Activated CD4-positive, alpha-beta T cell treated with anti-CD3 and anti-CD28 coated beads, Interleukin-2, amount 50 U/mL, for 1 hour (primary cell): ENCODE data around the gene ZFAND3.

Source experiments
- DNase-seq: peaks from one replicate; pipeline ENCODE4 v3.0.0-alpha.2; 2020

ZFAND3 gene

GRCh38 chr6:38056361-38056760 lies 236.8 kb downstream of the ZFAND3 start:
- DNase-seq, result no peak

DNA sequence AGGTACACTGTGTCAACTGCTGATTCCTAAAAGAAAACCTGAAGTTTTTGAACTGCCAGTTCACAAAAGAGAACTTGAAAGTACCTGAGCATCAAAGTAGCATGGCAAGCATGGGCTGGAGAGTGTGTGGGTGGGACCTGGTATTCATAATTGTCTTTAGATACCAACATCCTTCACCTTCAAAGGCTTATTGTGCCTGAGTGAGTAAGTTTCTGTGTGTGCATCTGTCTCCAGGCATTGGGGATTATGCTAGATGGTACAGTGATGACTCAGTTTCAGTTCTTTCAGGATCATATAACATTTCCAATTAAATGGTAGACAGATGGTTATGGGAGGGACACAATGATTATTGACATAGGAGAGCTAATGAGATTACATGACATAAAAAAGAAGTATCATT lies 238.5 kb downstream of the ZFAND3 start:
- DNase-seq, result no peak

DNA sequence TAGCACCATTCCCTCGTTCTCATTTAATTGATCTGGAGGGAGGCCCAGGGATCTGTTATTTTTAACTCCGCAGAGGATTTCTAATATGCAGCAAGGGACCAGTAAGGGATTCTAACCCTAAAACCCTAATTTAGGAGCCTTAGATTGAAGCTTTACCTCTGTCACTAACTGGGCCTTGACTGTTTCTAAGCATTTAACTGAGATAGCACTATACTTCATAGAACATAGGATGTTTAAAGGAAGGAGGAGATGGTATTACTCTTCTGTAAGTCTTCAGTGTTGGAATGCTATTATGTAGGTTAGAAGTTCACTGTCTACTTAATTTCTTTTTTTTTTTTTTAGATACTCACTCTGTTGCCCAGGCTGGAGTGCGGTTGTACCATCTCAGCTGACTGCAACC lies 242.5 kb downstream of the ZFAND3 start:
- DNase-seq, result no peak

DNA sequence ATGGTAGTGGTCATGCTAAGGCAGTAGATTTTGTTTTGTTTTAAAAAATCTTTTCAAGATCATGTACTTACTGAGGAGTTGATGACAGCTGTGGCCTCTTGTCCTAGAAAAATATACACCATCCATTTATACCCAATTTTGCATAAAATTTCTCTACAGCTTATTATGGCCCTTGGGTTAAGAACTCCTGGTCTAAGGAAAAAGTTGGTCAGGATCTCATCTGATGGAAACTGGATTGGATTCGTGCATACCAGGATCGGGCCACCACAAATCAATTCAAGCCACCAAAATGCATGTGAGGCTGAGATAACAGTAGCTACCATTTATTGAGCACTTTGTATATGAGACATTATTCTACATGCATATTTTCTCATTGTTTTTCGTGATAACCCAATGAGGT lies 244.4 kb downstream of the ZFAND3 start:
- DNase-seq, result no peak

DNA sequence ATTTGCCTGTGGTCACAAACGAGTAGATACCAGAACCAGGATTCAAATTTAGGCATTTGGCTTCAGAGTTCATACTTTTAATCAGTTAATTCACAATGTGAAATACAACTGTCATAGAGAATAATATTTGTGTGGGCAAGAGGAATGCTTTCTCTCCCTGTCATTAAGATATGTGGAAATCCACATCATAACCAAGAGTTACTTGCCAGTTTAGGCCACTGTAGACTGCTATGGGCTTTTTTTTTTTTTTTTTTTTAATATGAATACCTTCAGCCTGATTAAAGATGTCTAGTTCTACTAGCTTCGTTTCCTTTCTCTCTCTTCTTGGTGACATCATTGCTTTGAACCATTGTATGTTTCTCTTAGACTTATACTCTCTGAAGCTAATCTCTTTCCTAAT lies 244.9 kb downstream of the ZFAND3 start:
- no peak for DNase-seq

DNA sequence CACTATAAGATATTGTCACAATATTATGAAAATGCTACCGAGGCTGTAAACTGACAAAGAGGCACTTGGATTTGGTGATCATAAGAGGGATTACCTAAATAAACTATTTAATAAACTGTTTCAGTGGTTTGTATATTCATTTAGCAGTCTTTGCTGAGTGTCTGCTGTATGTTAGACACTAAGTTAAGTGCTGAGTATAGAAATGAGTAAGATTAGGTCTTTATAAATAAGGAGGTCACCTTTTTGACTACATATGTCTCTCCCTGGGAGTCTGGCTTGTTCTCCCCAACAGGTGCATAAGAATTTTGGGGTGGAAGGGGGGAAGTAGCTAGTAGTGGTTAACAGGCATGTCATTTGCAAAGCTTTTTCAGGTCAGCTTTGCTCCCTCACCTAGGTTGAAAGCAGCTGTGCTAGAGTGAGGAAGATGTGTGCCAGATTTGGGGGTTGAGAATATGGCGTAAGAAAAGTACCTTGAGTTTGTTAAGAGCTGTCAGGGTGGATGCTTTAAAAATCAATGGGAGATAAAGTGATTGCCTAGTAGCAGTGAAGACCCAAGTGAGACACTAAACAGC lies 246.3 kb downstream of the ZFAND3 start:
- no peak for DNase-seq

- DNase-seq, result no peak
Observed at GRCh38 chr6:38067263-38067980, 247.9 kb downstream of the ZFAND3 start.

DNA sequence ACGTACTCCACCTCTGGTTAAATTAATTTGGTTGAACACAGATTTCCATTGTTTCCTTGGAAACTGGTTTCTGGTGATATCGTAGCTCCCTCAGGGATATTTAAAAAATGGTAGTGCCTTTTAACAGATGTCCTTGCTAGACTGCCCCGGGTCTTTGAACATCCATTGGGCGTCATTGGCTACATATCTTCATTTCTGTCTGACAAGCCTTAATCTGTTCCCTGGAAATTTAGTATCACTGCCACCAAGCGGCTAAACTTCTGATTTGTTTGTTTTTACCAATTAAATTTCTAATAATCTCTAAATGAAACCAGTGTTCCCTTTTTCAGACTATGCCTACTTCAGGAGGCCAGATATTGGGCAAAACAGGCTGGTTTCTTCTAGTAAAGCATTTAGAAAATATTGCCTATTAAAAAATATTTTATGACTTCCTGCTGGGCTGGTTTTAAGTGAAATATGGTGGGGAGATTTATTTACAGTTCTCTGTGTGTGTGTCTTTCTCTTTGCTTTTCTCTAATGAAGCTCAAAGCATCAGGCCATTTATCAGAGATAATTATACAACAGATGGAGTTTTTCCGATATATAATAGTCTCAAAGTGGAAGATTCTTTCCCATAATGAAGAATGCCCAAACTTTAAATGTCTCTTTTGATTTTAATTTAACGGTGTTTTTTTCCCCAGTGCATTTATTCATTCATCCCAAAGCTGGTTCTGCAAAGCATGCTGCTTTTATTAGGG lies 249.5 kb downstream of the ZFAND3 start:
- DNase-seq, result no peak

- no peak for DNase-seq
Observed at GRCh38 chr6:38077488-38078030, 258.0 kb downstream of the ZFAND3 start.

DNA sequence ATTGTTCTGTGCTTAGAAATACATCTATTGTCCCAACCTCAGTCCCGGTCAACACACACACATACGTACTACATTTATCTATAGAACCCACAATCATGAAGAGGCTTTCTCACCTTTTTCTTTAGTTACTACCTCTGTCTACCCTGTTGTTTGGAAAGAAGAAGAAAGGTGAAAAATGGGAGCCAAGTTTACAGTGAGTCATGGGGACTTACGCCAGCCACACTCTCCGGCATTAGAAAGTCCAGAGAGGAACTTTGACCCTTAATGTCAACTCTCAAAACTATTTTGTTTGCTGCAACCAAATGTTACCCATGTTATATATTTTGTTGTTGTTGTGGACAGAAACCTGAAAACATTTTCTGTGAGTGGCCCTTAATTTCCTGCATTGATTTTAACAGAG lies 259.1 kb downstream of the ZFAND3 start:
- DNase-seq, result no peak

DNA sequence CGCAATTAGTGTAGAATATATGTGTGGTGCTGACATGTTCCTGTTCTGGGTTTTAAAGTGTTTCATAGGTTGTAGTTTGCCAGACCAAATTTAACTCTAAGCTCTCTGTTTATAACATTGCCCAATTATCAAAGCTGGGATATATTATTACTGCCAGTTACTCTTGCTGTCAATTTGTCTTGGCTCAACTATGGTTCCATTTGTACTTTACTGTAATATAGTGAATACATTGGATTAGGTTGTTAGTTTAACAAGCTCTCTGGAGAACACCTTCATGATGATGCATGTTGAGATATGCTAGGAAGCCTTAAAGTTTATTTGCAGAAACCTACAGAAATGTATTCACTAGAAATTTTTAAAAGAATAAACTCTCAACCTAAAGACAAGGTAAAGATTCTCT lies 259.6 kb downstream of the ZFAND3 start:
- DNase-seq, result no peak

- no peak for DNase-seq
Observed at GRCh38 chr6:38079537-38079936, 260.0 kb downstream of the ZFAND3 start.

GRCh38 chr6:38080360-38080759 lies 260.8 kb downstream of the ZFAND3 start:
- no peak for DNase-seq

- no peak for DNase-seq
Observed at GRCh38 chr6:38080889-38081288, 261.4 kb downstream of the ZFAND3 start.

DNA sequence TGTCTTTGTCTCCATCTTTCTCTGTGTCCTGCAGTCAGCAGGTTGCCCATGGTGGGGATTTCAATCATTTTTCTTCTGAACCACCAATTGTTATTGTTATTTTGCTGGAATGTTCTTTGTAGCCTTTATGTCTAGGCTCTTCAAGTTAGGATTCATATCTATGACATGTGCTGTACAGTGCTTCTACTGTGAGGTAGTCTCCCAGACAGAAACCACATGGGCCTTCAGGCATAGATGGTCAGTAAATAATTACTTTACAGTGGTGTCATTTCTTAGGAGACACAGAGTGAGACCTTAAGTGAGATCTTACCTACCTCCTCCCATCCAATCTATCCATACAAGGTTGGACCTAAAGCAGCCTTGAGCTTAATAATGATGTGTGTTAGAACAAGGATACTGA lies 265.5 kb downstream of the ZFAND3 start:
- no peak for DNase-seq

DNA sequence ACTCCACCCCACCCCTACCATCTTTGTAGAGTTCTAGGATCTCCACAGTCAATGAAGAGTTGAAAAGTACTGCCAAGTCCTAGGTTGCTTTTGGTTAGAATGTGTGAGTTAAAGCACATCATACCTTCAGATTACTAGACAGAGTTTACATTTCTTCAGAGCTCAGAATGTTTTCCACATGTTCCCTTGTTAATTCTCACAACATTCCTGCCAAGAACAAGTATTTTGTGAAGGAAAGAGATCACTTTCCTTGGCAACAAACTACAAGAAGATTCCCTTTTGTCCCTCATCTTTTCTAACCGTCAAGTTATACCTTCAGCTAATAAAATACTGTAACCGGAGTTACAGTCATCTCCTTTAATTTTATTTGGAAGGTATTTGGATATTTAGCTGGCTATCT lies 266.8 kb downstream of the ZFAND3 start:
- no peak for DNase-seq

DNA sequence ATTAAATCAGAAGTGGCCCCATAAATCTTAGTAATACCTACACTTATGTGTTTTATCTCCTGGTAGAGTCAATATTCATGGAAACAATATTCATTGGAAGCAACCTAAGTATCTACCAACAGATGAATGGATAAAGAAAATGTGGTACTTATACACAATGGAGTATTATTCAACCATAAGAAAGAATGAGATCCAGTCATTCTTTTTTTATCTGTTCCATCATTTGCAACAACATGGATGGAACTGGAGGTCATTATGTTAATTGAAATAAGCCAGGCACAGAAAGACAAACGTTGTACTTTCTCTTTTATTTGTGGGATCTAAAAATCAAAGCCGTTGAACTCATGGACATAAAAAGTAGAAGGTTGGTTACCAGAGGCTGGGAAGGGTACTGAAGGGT lies 268.5 kb downstream of the ZFAND3 start:
- DNase-seq, result no peak

DNA sequence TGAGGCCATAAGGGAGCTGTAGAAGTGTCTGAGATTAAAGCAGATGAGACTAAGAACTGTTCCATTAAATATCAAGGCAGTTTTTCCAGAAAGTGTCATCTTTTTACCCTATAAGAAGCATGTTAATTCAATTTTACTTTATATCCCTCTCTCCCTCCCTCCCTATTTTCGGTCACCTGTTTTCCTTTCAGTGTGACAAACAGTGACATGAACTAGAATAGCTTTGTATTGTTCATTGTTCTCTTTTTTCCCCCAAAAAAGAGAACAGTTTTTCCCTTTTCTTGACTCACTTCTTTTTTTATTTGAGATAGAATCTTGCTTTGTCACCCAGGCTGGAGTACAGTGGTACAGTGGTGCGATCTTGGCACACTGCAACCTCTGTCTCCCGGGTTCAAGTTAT lies 269.3 kb downstream of the ZFAND3 start:
- no peak for DNase-seq

DNA sequence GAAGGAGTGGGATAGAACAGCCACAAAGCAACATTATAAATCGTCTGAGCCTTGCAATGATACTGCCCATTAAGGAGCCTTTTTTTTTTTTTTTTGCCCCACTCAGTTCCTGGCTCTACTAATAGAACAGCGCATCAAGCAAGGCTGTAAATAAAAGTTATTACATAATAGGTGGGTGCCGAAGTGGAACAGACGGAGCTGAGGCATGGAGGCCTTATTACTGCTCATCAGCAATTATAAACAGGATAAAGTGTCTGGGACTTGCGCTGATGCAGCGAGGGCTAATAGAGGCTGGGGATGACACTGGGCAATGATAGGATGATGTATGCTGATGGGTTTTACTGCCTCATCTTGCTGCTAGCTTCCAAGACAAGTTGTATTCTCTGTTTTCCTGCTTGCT lies 272.1 kb downstream of the ZFAND3 start:
- no peak for DNase-seq

- no peak for DNase-seq
Observed at GRCh38 chr6:38092465-38092864, 272.9 kb downstream of the ZFAND3 start.

GRCh38 chr6:38092964-38093363 lies 273.4 kb downstream of the ZFAND3 start:
- no peak for DNase-seq

DNA sequence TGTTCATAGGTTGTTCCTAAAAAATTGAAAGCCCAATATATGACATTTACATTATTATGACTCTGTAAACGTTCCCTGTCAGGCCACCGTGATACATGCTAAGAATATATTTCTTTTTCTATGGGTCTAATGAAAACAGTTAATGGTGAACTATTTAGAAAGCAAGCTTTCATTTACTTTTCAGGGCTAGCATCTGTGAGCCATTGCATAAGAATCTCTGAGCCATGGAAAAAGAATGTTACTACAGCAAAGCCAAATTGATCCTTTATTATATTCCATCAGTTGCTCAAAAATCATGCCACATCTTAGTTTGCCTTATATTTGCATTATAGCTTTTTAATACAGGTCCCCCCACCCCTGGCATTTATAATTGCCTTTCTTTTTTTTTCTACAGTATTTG lies 275.5 kb downstream of the ZFAND3 start:
- DNase-seq, result no peak

DNA sequence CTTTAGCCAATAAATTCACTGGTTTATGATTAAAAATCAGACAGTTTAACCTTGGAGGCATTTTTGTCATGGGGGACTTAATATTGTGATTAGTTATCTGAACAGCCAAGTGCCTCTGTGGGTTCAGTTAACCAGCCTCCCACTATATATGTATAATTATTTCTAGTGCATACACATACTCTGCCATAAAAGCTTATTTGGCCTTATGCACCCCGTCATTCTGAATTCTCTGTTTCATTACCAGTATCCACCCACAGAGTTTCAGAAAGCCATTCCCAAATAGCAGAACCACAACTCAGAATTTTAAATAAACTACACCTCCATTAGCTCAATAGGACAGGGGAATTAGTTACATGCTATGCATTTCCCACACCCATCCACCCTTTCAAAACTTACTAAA lies 279.7 kb downstream of the ZFAND3 start:
- no peak for DNase-seq

- no peak for DNase-seq
Observed at GRCh38 chr6:38100380-38100779, 280.9 kb downstream of the ZFAND3 start.
